Effector CD4-positive, alpha-beta T cell (primary cell): ENCODE results near the gene CAMSAP2.
A peak's percentile ranks its signal among the peaks of the same experiment; 100 is the strongest.
"Not testable (repeated sequence)": the region's sequence is repeated elsewhere in the genome, so short reads cannot be mapped to it uniquely, and the experiment has no call there.

Experiments used
- DNase-seq: peaks from one replicate; pipeline ENCODE4 v3.0.0-alpha.2; 2020

Gene CAMSAP2

GRCh38 chr1:200738949-200739651 lies 407 bp downstream of the CAMSAP2 start:
- DNase-seq, result peak; percentile 34

- DNase-seq, result no peak
Observed at GRCh38 chr1:200739702-200740570, 1.2 kb downstream of the CAMSAP2 start.

- DNase-seq, result no peak
Observed at GRCh38 chr1:200740571-200741208, 2.0 kb downstream of the CAMSAP2 start.

DNA sequence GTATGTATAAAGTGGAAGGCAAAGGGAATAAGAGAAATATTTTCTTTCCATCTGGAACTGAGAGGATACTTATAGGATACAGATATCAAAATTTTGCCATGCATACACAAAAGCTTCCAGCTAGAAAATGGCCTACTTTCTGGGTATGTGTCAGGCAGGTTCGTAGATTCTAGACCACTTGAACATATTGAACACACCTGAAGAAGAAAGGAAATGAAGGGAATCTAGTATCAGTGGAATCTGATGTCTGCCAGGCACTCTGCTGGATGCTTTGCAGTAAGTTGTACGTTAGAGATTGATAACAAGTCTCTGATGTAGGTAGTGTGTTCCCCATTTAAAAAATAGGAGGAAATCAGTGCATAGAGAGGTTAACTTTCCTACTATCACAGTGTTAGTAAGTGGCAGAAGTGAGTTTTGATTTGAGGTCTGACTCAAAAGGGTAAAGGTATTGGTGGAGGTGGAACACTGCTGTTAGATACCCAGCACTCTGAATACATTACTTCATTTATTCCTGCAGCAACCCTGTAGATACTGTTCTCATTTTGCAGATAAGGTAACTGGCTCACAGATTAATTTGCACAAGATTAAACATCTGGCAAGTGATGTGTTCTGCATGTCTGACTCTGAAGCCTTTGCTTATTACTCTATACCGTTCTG lies 3.0 kb downstream of the CAMSAP2 start:
- DNase-seq, result no peak

- DNase-seq, result no peak
Observed at GRCh38 chr1:200744143-200744542, 5.5 kb downstream of the CAMSAP2 start.

DNA sequence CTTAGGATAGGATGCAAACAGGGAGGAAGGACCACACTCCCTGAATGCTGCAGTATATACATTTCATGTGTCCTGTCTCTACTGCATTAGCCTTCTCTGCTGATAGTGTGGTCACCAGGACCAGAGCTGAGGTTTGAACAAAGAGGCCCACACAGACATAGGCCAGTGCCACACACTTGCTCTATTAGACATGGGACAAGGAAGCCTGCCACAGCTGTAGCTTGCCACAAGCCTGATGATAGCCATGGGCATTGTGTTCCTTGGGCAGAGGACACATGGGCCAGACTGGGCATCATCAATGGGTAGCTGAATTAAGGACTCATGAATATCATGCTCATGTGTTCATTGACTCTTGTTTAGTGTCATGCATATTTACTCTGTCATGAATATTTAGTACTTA lies 10.4 kb downstream of the CAMSAP2 start:
- DNase-seq, result no peak

GRCh38 chr1:200750749-200751148 lies 12.1 kb downstream of the CAMSAP2 start:
- DNase-seq, result not testable (repeated sequence)

GRCh38 chr1:200751717-200752116 lies 13.0 kb downstream of the CAMSAP2 start:
- DNase-seq, result no peak

GRCh38 chr1:200753650-200754198 lies 15.0 kb downstream of the CAMSAP2 start:
- DNase-seq, result no peak

DNA sequence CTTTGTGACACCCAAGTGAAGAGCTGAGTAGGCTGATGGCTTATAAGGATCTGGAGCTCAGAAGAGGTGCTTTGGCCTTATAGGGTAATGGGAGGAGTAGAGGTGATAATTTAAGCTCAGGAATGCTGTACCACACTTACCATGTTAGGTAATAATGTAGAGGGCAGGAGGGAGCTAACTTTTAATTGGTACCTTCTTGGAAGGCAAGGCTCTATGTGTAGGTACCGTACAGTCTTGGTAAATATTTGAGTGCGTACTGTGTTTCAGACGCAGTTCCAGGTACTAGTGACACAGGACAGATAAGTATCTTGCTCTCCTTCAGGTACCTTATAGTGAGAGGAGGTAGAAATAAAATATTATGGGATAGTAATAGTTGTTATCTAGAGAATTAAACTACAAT lies 16.8 kb downstream of the CAMSAP2 start:
- no peak for DNase-seq

GRCh38 chr1:200762089-200762488 lies 23.4 kb downstream of the CAMSAP2 start:
- DNase-seq, result no peak

GRCh38 chr1:200767321-200767720 lies 28.6 kb downstream of the CAMSAP2 start:
- no peak for DNase-seq

DNA sequence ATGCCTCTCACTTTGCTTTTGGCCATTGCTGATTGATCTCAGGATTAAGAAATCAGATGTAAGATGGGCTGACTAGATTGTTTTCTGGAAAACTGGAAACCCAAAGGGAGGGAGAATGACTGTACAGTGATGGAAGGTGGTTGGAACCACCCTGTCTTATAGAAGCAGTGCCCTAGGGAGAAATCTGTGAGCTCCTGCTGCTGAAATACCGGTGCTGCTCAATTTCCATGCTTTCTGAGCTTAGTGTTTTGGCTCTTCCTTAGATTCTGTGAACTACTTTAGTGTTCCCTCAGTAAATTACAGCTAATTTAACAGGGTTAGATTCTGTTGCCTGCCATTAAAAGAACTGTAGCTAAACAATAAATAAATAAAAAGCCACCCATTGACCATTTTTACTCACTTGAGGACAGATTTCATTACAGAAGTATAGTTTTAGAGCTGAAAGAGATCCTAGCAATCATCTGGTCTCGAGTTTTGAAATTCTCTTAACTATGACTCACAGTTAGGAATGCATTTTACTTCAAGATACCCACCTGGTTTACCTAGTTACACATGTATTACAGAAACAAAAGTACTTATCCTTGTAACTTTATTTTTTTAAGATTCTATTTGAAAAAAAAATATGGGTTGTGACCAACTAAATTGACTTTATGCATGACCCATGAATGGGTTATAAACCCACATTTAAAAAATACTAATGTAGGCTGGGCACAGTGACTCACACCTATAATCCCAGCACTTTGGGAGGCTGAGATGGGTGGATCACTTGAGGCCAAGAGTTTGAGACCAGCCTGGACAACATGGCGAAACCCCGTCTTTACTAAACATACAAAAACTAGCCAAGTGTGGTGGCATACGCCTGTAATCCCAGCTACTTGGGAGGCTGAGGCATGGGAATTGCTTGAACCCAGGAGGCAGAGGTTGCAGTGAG lies 33.2 kb downstream of the CAMSAP2 start:
- no peak for DNase-seq

DNA sequence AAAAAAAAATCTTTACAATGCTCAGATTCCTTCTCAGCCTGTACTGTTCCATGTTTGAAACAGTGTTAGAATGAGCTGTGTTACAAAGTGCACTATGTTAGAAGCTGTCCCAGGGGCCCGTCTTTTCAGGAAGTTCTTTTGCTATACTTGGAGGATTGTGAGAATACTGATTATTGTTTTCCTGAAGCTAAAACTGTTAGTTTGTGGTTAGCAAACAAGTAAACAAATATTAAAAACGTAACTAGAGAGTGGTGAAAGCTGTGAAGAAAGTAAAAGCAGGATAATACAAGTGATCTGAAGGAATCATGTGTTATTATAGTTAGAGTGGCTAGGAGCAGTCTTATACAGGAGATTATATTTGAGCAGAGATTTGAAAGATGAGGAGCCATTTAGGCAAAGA lies 35.6 kb downstream of the CAMSAP2 start:
- no peak for DNase-seq

GRCh38 chr1:200774735-200775444 lies 36.2 kb downstream of the CAMSAP2 start:
- no peak for DNase-seq

GRCh38 chr1:200775850-200776249 lies 37.2 kb downstream of the CAMSAP2 start:
- DNase-seq, result no peak

DNA sequence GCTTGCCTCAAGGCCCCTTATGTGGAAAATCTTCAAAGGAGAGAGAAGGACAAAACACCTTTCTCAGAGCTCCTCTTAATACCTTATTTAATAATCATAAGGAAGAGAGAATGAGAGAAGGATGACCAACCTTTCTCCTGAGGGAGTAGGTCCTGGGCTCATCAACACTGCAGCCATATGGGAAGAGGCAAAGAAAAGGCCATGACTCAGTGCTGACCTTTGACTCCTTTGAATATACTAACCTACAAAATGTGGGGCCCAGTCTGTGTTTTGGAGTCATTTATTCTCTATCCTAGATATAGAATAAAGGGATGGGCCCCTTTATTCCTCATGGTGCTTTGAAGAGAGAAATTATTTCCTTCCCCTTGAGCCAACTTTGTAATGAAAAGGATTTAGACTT lies 38.3 kb downstream of the CAMSAP2 start:
- no peak for DNase-seq

- no peak for DNase-seq
Observed at GRCh38 chr1:200778766-200779165, 40.1 kb downstream of the CAMSAP2 start.

DNA sequence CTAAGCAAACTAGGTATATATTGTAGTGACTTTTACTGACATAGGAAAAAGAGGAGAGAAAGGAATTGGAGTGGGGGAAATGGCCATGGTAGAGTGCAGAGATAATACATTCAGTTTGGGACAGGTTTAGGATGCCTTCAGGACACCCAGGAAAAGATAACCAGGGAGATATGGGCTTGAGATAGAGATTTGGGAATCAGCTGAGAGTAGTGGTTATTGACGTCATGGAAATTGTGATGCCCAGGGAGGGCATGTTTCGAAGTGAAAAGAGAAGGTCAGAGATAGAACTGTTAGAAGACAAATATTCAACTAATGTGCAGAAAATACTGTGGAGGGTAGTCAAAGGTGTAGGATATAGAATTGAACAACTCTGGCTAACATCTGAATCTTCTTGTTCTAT lies 40.6 kb downstream of the CAMSAP2 start:
- no peak for DNase-seq

DNA sequence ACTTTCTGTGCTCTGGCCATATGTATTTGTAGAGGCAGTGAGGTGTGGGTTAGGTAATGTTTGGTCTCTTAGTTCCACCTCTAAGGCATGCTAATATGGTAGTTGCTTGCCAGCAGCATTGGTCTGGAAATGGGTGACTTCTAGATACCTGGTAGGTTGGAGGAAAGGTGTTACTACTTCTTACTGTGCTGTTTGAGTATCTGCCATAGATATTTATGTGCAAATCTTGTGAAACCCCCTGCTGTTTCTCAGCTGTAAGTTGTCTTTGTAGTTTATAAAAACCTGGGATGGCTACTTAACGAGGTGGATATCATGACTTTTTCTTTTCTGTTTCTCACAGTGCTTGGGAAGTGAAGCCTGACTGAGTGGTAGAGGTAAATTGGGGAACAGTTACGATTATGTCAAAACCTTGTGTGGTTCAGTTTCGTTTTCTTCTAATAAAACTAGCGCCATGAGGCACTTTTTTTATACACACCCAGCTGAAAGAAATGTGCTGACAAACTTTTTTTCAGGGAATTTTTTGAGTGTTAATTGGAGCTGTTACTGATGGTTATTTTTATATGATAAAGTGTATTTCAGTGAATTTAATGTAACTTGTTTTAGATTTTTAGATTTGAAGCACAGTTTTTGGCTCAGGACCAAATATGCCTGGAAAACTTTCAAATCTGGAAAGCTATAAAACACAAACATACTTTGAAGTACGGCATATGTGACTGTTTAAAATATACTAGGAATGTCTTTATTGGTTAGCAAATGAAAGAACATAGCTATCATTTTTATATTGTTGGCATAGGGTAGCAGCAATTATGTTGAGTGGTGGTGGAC lies 42.1 kb downstream of the CAMSAP2 start:
- DNase-seq, result no peak
